Measurements from ENCODE around the gene COBL.

The COBL gene

GRCh38 chr7:51188987-51189386, 127.6 kb downstream of the COBL start:
- DNase-seq (ENCODE audit: low read depth), result no peak

- no peak for DNase-seq (ENCODE audit: low read depth)
Observed at GRCh38 chr7:51187941-51188340, 128.7 kb downstream of the COBL start.

- DNase-seq (ENCODE audit: low read depth), result no peak
Observed at GRCh38 chr7:51186531-51186930, 130.1 kb downstream of the COBL start.

GRCh38 chr7:51182636-51183166, 133.9 kb downstream of the COBL start:
- no peak for DNase-seq (ENCODE audit: low read depth)

- no peak for DNase-seq (ENCODE audit: low read depth)
Observed at GRCh38 chr7:51180092-51180491, 136.5 kb downstream of the COBL start.

GRCh38 chr7:51175992-51176388, 140.6 kb downstream of the COBL start:
- DNase-seq (ENCODE audit: low read depth), result no peak

GRCh38 chr7:51175316-51175991, 141.2 kb downstream of the COBL start:
- DNase-seq (ENCODE audit: low read depth), result no peak

GRCh38 chr7:51165337-51165736, 151.3 kb downstream of the COBL start:
- no peak for DNase-seq (ENCODE audit: low read depth)

- peak; percentile 11 for DNase-seq (ENCODE audit: low read depth)
Observed at GRCh38 chr7:51162724-51163329, 153.8 kb downstream of the COBL start.

GRCh38 chr7:51161937-51162336, 154.7 kb downstream of the COBL start:
- no peak for DNase-seq (ENCODE audit: low read depth)

- no peak for DNase-seq (ENCODE audit: low read depth)
Observed at GRCh38 chr7:51160990-51161615, 155.5 kb downstream of the COBL start.

- no peak for DNase-seq (ENCODE audit: low read depth)
Observed at GRCh38 chr7:51160411-51160810, 156.2 kb downstream of the COBL start.

- no peak for DNase-seq (ENCODE audit: low read depth)
Observed at GRCh38 chr7:51158742-51159445, 157.7 kb downstream of the COBL start.

- DNase-seq (ENCODE audit: low read depth), result no peak
Observed at GRCh38 chr7:51158211-51158610, 158.4 kb downstream of the COBL start.

GRCh38 chr7:51154201-51154600, 162.4 kb downstream of the COBL start:
- DNase-seq (ENCODE audit: low read depth), result no peak

GRCh38 chr7:51152706-51153200, 163.9 kb downstream of the COBL start:
- DNase-seq (ENCODE audit: low read depth), result no peak

GRCh38 chr7:51151455-51151854, 165.2 kb downstream of the COBL start:
- no peak for DNase-seq (ENCODE audit: low read depth)

- DNase-seq (ENCODE audit: low read depth), result no peak
Observed at GRCh38 chr7:51150193-51150592, 166.4 kb downstream of the COBL start.

- no peak for DNase-seq (ENCODE audit: low read depth)
Observed at GRCh38 chr7:51148216-51148615, 168.4 kb downstream of the COBL start.

GRCh38 chr7:51146816-51147586, 169.6 kb downstream of the COBL start:
- no peak for DNase-seq (ENCODE audit: low read depth)

- DNase-seq (ENCODE audit: low read depth), result no peak
Observed at GRCh38 chr7:51144178-51144577, 172.4 kb downstream of the COBL start.

All from HS-27A (cell line).